CD8-positive, alpha-beta memory T cell (primary cell): Measurements from ENCODE around the gene ABCA12. TPM values are rescaled to one million over a fixed set of nuclear protein-coding genes. Genes with fewer than 3 reads are reported as not detected.

Experiments
- CTCF ChIA-PET: fragments of 350-600 bp; sonication (Branson Sonifier 250); formaldehyde crosslinking; loops from one replicate; lab custom pipeline; 2021; ENCODE audit warnings: antibody characterized with exemption; lab: Charles Lee
- POLR2A ChIA-PET: fragments of 350-600 bp; sonication (Branson Sonifier 250); formaldehyde crosslinking; loops from one replicate; lab custom pipeline; 2021; ENCODE audit warnings: antibody characterized with exemption; lab: Charles Lee
- DNase-seq, 5 donors: peaks; one replicate each; pipeline versions ENCODE4 v3.0.0 to v3.0.0-alpha.2; 2020 to 2022; ENCODE audit warnings: mixed read lengths in 1 of 5
- H3K27ac ChIP-seq: one replicate; pipeline ENCODE4 v1.7.0; 2013; ENCODE audit warnings: low read depth, mild to moderate bottlenecking, low read length, moderate library complexity
- H3K27me3 ChIP-seq: 2 replicates; pipeline ENCODE4 v1.7.0; 2013; ENCODE audit warnings: low read length, mild to moderate bottlenecking; ENCODE audit not compliant: insufficient read depth, poor library complexity, severe bottlenecking
- H3K36me3 ChIP-seq: 2 replicates; pipeline ENCODE4 v1.7.0; 2013; ENCODE audit warnings: mild to moderate bottlenecking, low read length, moderate library complexity; ENCODE audit not compliant: insufficient read depth
- H3K4me1 ChIP-seq: 2 replicates; pipeline ENCODE4 v1.7.0; 2013; ENCODE audit warnings: mild to moderate bottlenecking, low read length, moderate library complexity; ENCODE audit not compliant: insufficient read depth
- H3K4me3 ChIP-seq: 2 replicates; pipeline ENCODE4 v1.7.0; 2013; ENCODE audit warnings: mild to moderate bottlenecking, low read length
- H3K9me3 ChIP-seq: 2 replicates; pipeline ENCODE4 v1.7.0; 2013; ENCODE audit warnings: mild to moderate bottlenecking, low read length
- H3K27ac Mint-ChIP-seq, 8 donors: one replicate each; pipeline ENCODE4 v1.8.0; 2020 to 2021; ENCODE audit warnings: mixed read lengths in 8 of 8, mild to moderate bottlenecking in 6 of 8, inconsistent platforms in 3 of 8, moderate library complexity in 3 of 8
- H3K27me3 Mint-ChIP-seq, 2 donors: one replicate each; pipeline ENCODE4 v1.8.0; 2020 to 2021; ENCODE audit warnings: mixed read lengths in 2 of 2, mild to moderate bottlenecking in 1 of 2, moderate library complexity in 1 of 2
- H3K36me3 Mint-ChIP-seq, 3 donors: one replicate each; pipeline ENCODE4 v1.8.0; 2020 to 2021; ENCODE audit warnings: mixed read lengths in 3 of 3, inconsistent platforms in 1 of 3, mild to moderate bottlenecking in 1 of 3
- H3K4me1 Mint-ChIP-seq, 3 donors: one replicate each; pipeline ENCODE4 v1.8.0; 2020 to 2021; ENCODE audit warnings: mixed read lengths in 3 of 3, inconsistent platforms in 1 of 3, mild to moderate bottlenecking in 1 of 3
- H3K4me3 Mint-ChIP-seq, 7 donors: one replicate each; pipeline ENCODE4 v1.8.0; 2020 to 2021; ENCODE audit warnings: mixed read lengths in 7 of 7, mild to moderate bottlenecking in 6 of 7, moderate library complexity in 4 of 7, inconsistent platforms in 2 of 7
- H3K9me3 Mint-ChIP-seq, 5 donors: one replicate each; pipeline ENCODE4 v1.8.0; 2020 to 2022; ENCODE audit warnings: mixed read lengths in 5 of 5, mild to moderate bottlenecking in 3 of 5, moderate library complexity in 2 of 5, inconsistent platforms in 1 of 5
- polyA plus RNA-seq: library from polyadenylated mRNA; unstranded; fragments of 300-500 nt; fragmentation: Illumina TruSeq; gene quantifications from one replicate; pipeline ENCODE4 v1.2.3, GENCODE V29; 2021
- total RNA-seq, 2 experiments: library from RNA; stranded (reverse); gene quantifications; one replicate each; pipeline ENCODE4 v1.2.3, GENCODE V29; 2021

ABCA12 gene
- total and polyA plus RNA-seq, 3 experiments from 2014 or later: not detected

- ChIA-PET CTCF (no interaction called here), POLR2A (no interaction called here)
- H3K4me3 Mint-ChIP-seq: no peak overlapping the region
- no peaks in the 10 kb centered on the region for H3K36me3 Mint-ChIP-seq
- peaks cover 2 to 5% of the 10 kb centered on the region in 2 donors for H3K27me3 Mint-ChIP-seq
- Histone ChIP-seq H3K27me3 (no peaks in the 10 kb centered on the region), H3K4me3 (no peak overlapping the region), H3K27ac (no peak overlapping the region), H3K36me3 (no peaks in the 10 kb centered on the region), H3K4me1 (no peaks in the 10 kb centered on the region), H3K9me3 (no peaks in the 10 kb centered on the region)
- no peak for DNase-seq
- no peak overlapping the region for H3K27ac Mint-ChIP-seq
- peaks cover 0 to 2% (median 0%) of the 10 kb centered on the region in 5 donors for H3K9me3 Mint-ChIP-seq
- no peaks in the 10 kb centered on the region for H3K4me1 Mint-ChIP-seq
Measured at GRCh38 chr2:214902286-214902685, 236.1 kb downstream of the ABCA12 start.

- CTCF ChIA-PET: no interaction called here
- no peaks in the 10 kb centered on the region for H3K4me1 Mint-ChIP-seq
Measured at GRCh38 chr2:214899751-214900150, 238.7 kb downstream of the ABCA12 start.

GRCh38 chr2:214896274-214896673 is 242.2 kb downstream of the ABCA12 start:
- no peaks in the 10 kb centered on the region for H3K9me3 ChIP-seq
- ChIA-PET CTCF (no interaction called here), POLR2A (no interaction called here)
- no peak overlapping the region for H3K27ac Mint-ChIP-seq
- no peak for DNase-seq
- no peak overlapping the region for H3K4me3 Mint-ChIP-seq
- H3K4me3 ChIP-seq: no peak overlapping the region
- no peaks in the 10 kb centered on the region for H3K4me1 Mint-ChIP-seq
- no peaks in the 10 kb centered on the region for H3K36me3 Mint-ChIP-seq
- no peaks in the 10 kb centered on the region for H3K4me1 ChIP-seq
- no peak overlapping the region for H3K27ac ChIP-seq
- no peaks in the 10 kb centered on the region for H3K27me3 ChIP-seq
- H3K36me3 ChIP-seq: no peaks in the 10 kb centered on the region
- H3K9me3 Mint-ChIP-seq: no peaks in the 10 kb centered on the region
- peaks cover 3 to 11% of the 10 kb centered on the region in 2 donors for H3K27me3 Mint-ChIP-seq

More at GRCh38 chr2:214899751-214900150, 238.7 kb downstream of the ABCA12 start:
- H3K4me3 ChIP-seq: no peak overlapping the region
- Mint-ChIP-seq H3K36me3 (no peaks in the 10 kb centered on the region), H3K9me3 (no peaks in the 10 kb centered on the region), H3K4me3 (no peak overlapping the region), H3K27me3 (peaks cover 5% of the 10 kb centered on the region in 2 donors), H3K27ac (no peak overlapping the region)
- no peak overlapping the region for H3K27ac ChIP-seq
- POLR2A ChIA-PET: no interaction called here
- H3K9me3 ChIP-seq: no peaks in the 10 kb centered on the region
- no peak for DNase-seq
- H3K36me3 ChIP-seq: no peaks in the 10 kb centered on the region
- no peaks in the 10 kb centered on the region for H3K27me3 ChIP-seq
- H3K4me1 ChIP-seq: no peaks in the 10 kb centered on the region

- no peak for DNase-seq
- no peaks in the 10 kb centered on the region for H3K36me3 Mint-ChIP-seq
- H3K27me3 Mint-ChIP-seq: peaks cover 4 to 11% of the 10 kb centered on the region in 2 donors
- no peak overlapping the region for H3K4me3 Mint-ChIP-seq
- POLR2A ChIA-PET: no interaction called here
- H3K9me3 ChIP-seq: no peaks in the 10 kb centered on the region
- H3K4me1 ChIP-seq: no peaks in the 10 kb centered on the region
- no peak overlapping the region for H3K27ac ChIP-seq
- no peak overlapping the region for H3K27ac Mint-ChIP-seq
- no peaks in the 10 kb centered on the region for H3K27me3 ChIP-seq
- H3K4me3 ChIP-seq: no peak overlapping the region
- CTCF ChIA-PET: no interaction called here
- H3K36me3 ChIP-seq: no peaks in the 10 kb centered on the region
- H3K4me1 Mint-ChIP-seq: no peaks in the 10 kb centered on the region
- no peaks in the 10 kb centered on the region for H3K9me3 Mint-ChIP-seq
Measured at GRCh38 chr2:214895469-214895868, 243.0 kb downstream of the ABCA12 start.

- H3K27me3 Mint-ChIP-seq: peaks cover 1 to 17% of the 10 kb centered on the region in 2 donors
- Histone ChIP-seq H3K4me3 (no peak overlapping the region), H3K9me3 (no peaks in the 10 kb centered on the region), H3K27ac (no peak overlapping the region), H3K36me3 (no peaks in the 10 kb centered on the region), H3K4me1 (no peaks in the 10 kb centered on the region), H3K27me3 (no peaks in the 10 kb centered on the region)
- ChIA-PET POLR2A (no interaction called here), CTCF (no interaction called here)
- H3K27ac Mint-ChIP-seq: no peak overlapping the region
- no peaks in the 10 kb centered on the region for H3K9me3 Mint-ChIP-seq
- H3K36me3 Mint-ChIP-seq: peaks cover 0 to 2% (median 0%) of the 10 kb centered on the region in 3 donors
- DNase-seq: no peak
- H3K4me1 Mint-ChIP-seq: no peaks in the 10 kb centered on the region
- H3K4me3 Mint-ChIP-seq: no peak overlapping the region
Measured at GRCh38 chr2:214889301-214889700, 249.1 kb downstream of the ABCA12 start.

- CTCF ChIA-PET: no interaction called here
- Histone ChIP-seq H3K4me1 (no peaks in the 10 kb centered on the region), H3K27me3 (no peaks in the 10 kb centered on the region), H3K4me3 (no peak overlapping the region), H3K9me3 (no peaks in the 10 kb centered on the region), H3K36me3 (no peaks in the 10 kb centered on the region), H3K27ac (no peak overlapping the region)
- Mint-ChIP-seq H3K9me3 (no peaks in the 10 kb centered on the region), H3K27me3 (peaks cover 0 to 11% of the 10 kb centered on the region in 2 donors), H3K4me1 (no peaks in the 10 kb centered on the region), H3K4me3 (no peak overlapping the region), H3K36me3 (peaks cover 0 to 4% (median 2%) of the 10 kb centered on the region in 3 donors), H3K27ac (no peak overlapping the region)
- no peak for DNase-seq
- POLR2A ChIA-PET: no interaction called here
Measured at GRCh38 chr2:214881647-214882202, 256.7 kb downstream of the ABCA12 start.

Other genes starting within 250 kb of the ABCA12 start
- gene ATIC, start 173.4 kb upstream of the ABCA12 start, total RNA-seq: 100 to 1,000 TPM; 298 to 315 TPM
- gene ATIC, start 173.4 kb upstream of the ABCA12 start, polyA plus RNA-seq: 151 TPM